ENCODE data around the gene TMX4.

GRCh38 chr20:7959484-7959883, 60.1 kb downstream of the TMX4 start:
- TF ChIP-seq EZH2phosphoT487 (IDR thresholded peaks at IDR 0.05; ENCODE audit: low read depth, severe bottlenecking, unreplicated experiment) (no peak), CTCF (IDR thresholded peaks at IDR 0.05; ENCODE audit: poor library complexity) (no peak), EZH2 (IDR thresholded peaks at IDR 0.05; ENCODE audit: borderline replicate concordance) (no peak)
